ENCODE results near the gene MCL1. TPM values are rescaled to one million over a fixed set of nuclear protein-coding genes. Genes with fewer than 3 reads are reported as not detected.

The MCL1 gene
- total and polyA plus RNA-seq, 10 of the 15 experiments (the other 5 are each of a cell fraction or from before 2014, with no cell fraction given): 18.1 to 148 (median 86.4) TPM

DNA sequence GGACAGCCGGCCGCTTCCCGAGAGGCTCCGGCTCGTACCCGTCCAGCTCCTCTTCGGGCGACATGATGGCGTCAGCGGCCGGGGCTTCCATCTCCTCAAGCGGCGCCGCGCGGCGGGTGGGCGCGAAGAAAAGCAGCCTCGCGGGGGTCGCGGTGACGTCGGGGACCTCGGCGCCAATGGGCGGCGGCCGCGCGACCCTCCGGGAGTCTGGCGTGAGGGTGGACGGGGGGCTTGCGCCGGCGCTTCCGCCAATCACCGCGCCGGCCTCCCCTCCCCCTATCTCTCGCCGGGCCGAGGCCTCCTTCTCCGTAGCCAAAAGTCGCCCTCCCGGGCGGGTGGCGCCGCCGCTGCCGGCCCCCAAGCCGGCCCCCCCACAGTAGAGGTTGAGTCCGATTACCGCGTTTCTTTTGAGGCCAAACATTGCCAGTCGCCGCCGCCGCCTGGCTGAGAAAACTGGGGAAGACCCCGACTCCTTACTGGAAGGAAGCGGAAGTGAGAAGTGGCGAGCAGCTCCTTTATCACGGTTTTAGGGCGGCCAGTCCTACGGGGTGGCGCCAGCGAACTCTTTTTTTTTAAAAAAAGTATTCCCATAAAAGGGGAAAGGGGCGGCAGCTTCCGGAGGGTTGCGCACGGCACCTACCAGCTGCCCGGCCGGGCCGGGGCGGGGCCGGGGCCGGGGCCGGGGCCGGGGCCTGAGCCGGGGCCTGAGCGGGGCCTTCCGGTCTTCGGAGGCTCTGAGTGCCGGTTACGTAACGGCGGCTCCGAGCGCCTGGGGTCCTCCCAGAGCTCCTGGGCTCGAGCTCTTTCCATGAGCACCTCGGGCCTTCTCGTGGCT lies at the start of gene MCL1 (continued):
- TF ChIP-seq, protein P1, sequence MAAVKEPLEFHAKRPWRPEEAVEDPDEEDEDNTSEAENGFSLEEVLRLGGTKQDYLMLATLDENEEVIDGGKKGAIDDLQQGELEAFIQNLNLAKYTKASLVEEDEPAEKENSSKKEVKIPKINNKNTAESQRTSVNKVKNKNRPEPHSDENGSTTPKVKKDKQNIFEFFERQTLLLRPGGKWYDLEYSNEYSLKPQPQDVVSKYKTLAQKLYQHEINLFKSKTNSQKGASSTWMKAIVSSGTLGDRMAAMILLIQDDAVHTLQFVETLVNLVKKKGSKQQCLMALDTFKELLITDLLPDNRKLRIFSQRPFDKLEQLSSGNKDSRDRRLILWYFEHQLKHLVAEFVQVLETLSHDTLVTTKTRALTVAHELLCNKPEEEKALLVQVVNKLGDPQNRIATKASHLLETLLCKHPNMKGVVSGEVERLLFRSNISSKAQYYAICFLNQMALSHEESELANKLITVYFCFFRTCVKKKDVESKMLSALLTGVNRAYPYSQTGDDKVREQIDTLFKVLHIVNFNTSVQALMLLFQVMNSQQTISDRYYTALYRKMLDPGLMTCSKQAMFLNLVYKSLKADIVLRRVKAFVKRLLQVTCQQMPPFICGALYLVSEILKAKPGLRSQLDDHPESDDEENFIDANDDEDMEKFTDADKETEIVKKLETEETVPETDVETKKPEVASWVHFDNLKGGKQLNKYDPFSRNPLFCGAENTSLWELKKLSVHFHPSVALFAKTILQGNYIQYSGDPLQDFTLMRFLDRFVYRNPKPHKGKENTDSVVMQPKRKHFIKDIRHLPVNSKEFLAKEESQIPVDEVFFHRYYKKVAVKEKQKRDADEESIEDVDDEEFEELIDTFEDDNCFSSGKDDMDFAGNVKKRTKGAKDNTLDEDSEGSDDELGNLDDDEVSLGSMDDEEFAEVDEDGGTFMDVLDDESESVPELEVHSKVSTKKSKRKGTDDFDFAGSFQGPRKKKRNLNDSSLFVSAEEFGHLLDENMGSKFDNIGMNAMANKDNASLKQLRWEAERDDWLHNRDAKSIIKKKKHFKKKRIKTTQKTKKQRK (IDR thresholded peaks at IDR 0.05; ENCODE audit: low read depth, low read length): no peak
- TF ChIP-seq ZSCAN29 (IDR thresholded peaks at IDR 0.05): peak; percentile 37; the same call in 1 of the 2 replicates
- TF ChIP-seq, protein P2, sequence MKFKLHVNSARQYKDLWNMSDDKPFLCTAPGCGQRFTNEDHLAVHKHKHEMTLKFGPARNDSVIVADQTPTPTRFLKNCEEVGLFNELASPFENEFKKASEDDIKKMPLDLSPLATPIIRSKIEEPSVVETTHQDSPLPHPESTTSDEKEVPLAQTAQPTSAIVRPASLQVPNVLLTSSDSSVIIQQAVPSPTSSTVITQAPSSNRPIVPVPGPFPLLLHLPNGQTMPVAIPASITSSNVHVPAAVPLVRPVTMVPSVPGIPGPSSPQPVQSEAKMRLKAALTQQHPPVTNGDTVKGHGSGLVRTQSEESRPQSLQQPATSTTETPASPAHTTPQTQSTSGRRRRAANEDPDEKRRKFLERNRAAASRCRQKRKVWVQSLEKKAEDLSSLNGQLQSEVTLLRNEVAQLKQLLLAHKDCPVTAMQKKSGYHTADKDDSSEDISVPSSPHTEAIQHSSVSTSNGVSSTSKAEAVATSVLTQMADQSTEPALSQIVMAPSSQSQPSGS (IDR thresholded peaks at IDR 0.05; ENCODE audit: low read length): 0 out of 2 replicates have a peak, but pooled peaks have one; percentile 35
- no peak for TF ChIP-seq RBBP5 (conservative IDR thresholded peaks at IDR 0.05)
- TF ChIP-seq, protein P3, sequence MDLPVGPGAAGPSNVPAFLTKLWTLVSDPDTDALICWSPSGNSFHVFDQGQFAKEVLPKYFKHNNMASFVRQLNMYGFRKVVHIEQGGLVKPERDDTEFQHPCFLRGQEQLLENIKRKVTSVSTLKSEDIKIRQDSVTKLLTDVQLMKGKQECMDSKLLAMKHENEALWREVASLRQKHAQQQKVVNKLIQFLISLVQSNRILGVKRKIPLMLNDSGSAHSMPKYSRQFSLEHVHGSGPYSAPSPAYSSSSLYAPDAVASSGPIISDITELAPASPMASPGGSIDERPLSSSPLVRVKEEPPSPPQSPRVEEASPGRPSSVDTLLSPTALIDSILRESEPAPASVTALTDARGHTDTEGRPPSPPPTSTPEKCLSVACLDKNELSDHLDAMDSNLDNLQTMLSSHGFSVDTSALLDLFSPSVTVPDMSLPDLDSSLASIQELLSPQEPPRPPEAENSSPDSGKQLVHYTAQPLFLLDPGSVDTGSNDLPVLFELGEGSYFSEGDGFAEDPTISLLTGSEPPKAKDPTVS (IDR thresholded peaks at IDR 0.05; ENCODE audit: low read depth, low read length): no peak
- no peak for TF ChIP-seq STAT3 (IDR thresholded peaks at IDR 0.05; ENCODE audit: low read depth, low read length)
- TF ChIP-seq ZNF384 (IDR thresholded peaks at IDR 0.05; ENCODE audit: borderline replicate concordance, low read depth, low read length): peak; percentile 99
- no peak for TF ChIP-seq WRNIP1 (IDR thresholded peaks at IDR 0.05; ENCODE audit: borderline replicate concordance, low read depth, low read length)
- peak; percentile 92 for TF ChIP-seq SMAD1 (IDR thresholded peaks at IDR 0.05; ENCODE audit: low read depth, partially characterized antibody)
- TF ChIP-seq NFXL1 (IDR thresholded peaks at IDR 0.05; ENCODE audit: borderline replicate concordance): no peak
- TF ChIP-seq, protein P4, sequence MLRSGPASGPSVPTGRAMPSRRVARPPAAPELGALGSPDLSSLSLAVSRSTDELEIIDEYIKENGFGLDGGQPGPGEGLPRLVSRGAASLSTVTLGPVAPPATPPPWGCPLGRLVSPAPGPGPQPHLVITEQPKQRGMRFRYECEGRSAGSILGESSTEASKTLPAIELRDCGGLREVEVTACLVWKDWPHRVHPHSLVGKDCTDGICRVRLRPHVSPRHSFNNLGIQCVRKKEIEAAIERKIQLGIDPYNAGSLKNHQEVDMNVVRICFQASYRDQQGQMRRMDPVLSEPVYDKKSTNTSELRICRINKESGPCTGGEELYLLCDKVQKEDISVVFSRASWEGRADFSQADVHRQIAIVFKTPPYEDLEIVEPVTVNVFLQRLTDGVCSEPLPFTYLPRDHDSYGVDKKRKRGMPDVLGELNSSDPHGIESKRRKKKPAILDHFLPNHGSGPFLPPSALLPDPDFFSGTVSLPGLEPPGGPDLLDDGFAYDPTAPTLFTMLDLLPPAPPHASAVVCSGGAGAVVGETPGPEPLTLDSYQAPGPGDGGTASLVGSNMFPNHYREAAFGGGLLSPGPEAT (IDR thresholded peaks at IDR 0.05; ENCODE audit: low read depth): peak; percentile 42; the same call in 1 of the 2 replicates
- TF ChIP-seq CHD1 (IDR thresholded peaks at IDR 0.05; ENCODE audit: low read depth, low read length): peak; percentile 84; the same call in 1 of the 2 replicates
- TF ChIP-seq MYB (IDR thresholded peaks at IDR 0.05; ENCODE audit: borderline replicate concordance, low read depth, low read length): no peak
